Measurements from ENCODE around the gene BASP1. TPM values are rescaled to one million over a fixed set of nuclear protein-coding genes. Genes with fewer than 3 reads are reported as not detected.

BASP1 gene
- total RNA-seq, 1 experiment from 2014 or later, result 0.34 TPM

DNA sequence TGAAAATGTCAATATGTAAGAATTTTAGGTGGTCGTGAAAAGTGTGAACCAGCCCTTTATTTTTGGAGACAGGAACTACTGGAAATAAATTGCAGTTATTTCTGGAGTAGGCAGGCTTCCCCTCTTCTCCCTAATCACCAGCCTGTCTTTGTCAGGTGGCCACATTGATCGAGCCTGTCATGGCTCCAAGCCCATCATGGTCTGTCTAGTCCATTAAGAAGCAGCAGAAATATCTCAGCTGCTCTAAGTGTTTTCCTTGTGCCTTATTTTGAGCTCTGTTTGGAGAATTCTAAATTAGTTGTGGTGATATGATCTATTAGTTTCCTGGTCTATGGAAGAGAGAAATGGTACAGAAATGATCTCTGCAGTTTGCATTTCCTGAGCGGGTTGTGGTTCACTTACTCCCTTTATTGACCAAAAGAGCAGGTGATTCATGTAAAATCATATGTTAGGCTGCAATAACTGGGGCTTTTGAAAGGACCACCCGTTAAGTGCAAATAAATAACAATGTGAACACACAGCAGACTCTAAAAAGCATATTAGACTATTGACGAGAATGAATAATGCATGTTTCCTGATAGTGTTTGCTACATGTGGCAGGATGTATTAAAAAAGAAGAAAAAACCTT is 42.3 kb downstream of the BASP1 start:
- ChIA-PET CTCF (no interaction called here), POLR2A (no interaction called here)
- intact Hi-C loops (cut with micrococcal nuclease), result no loop called here

More for the DNA sequence above, 42.3 kb downstream of the BASP1 start:
- Histone ChIP-seq H3K9me3 (ENCODE audit: control insufficient read depth in 1 of 2, insufficient read depth in 1 of 2, low read depth in 1 of 2, low read length in 2 of 2) (no peaks in the 10 kb centered on the region), H3K27ac (ENCODE audit: low read depth, low read length) (no peak overlapping the region), H2AFZ (ENCODE audit: low read depth, low read length, poor library complexity, severe bottlenecking) (no peak overlapping the region), H4K20me1 (ENCODE audit: insufficient read depth) (no peaks in the 10 kb centered on the region), H3K9me2 (ENCODE audit: insufficient read depth) (no peaks in the 10 kb centered on the region), H3K79me2 (ENCODE audit: insufficient read depth, low read length) (no peaks in the 10 kb centered on the region), H3K36me3 (ENCODE audit: control insufficient read depth in 1 of 2, insufficient read depth in 2 of 2, low read length in 2 of 2) (no peaks in the 10 kb centered on the region), H3K4me3 (replicated peaks in 1 of 2; ENCODE audit: low read depth in 1 of 2, low read length in 2 of 2) (no peak overlapping the region), H3K4me1 (ENCODE audit: control insufficient read depth in 1 of 2, insufficient read depth in 2 of 2, low read length in 2 of 2) (no peaks in the 10 kb centered on the region), H3K4me2 (ENCODE audit: low read length) (no peak overlapping the region), H3K27me3 (ENCODE audit: insufficient read depth, low read length) (peaks cover 7% of the 10 kb centered on the region; the same call in 1 of the 2 replicates), H3K9ac (ENCODE audit: low read length) (no peak overlapping the region)
- DNase-seq (ENCODE audit: low read depth, low spot score), result no peak
- no TSS peak for BruUV-seq (replicated peaks)
- RAD21 ChIA-PET (ENCODE audit: low non-redundant PET in 1 of 2, low total read pairs in 2 of 2, uncharacterized antibody in 2 of 2, unreplicated experiment in 2 of 2), result no interaction called here
- TF ChIP-seq, protein P1, sequence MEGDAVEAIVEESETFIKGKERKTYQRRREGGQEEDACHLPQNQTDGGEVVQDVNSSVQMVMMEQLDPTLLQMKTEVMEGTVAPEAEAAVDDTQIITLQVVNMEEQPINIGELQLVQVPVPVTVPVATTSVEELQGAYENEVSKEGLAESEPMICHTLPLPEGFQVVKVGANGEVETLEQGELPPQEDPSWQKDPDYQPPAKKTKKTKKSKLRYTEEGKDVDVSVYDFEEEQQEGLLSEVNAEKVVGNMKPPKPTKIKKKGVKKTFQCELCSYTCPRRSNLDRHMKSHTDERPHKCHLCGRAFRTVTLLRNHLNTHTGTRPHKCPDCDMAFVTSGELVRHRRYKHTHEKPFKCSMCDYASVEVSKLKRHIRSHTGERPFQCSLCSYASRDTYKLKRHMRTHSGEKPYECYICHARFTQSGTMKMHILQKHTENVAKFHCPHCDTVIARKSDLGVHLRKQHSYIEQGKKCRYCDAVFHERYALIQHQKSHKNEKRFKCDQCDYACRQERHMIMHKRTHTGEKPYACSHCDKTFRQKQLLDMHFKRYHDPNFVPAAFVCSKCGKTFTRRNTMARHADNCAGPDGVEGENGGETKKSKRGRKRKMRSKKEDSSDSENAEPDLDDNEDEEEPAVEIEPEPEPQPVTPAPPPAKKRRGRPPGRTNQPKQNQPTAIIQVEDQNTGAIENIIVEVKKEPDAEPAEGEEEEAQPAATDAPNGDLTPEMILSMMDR (IDR thresholded peaks at IDR 0.05 in 2 of 3, conservative IDR thresholded peaks at IDR 0.05 in 1 of 3; ENCODE audit: borderline replicate concordance in 1 of 3, insufficient read depth in 1 of 3, low read depth in 2 of 3, low read length in 2 of 3), result no peak
- TF ChIP-seq RAD21 (IDR thresholded peaks at IDR 0.05; ENCODE audit: low read depth) (no peak), JUND (IDR thresholded peaks at IDR 0.05) (no peak), ZFX (IDR thresholded peaks at IDR 0.05) (no peak)
- TF ChIP-seq, protein P2, sequence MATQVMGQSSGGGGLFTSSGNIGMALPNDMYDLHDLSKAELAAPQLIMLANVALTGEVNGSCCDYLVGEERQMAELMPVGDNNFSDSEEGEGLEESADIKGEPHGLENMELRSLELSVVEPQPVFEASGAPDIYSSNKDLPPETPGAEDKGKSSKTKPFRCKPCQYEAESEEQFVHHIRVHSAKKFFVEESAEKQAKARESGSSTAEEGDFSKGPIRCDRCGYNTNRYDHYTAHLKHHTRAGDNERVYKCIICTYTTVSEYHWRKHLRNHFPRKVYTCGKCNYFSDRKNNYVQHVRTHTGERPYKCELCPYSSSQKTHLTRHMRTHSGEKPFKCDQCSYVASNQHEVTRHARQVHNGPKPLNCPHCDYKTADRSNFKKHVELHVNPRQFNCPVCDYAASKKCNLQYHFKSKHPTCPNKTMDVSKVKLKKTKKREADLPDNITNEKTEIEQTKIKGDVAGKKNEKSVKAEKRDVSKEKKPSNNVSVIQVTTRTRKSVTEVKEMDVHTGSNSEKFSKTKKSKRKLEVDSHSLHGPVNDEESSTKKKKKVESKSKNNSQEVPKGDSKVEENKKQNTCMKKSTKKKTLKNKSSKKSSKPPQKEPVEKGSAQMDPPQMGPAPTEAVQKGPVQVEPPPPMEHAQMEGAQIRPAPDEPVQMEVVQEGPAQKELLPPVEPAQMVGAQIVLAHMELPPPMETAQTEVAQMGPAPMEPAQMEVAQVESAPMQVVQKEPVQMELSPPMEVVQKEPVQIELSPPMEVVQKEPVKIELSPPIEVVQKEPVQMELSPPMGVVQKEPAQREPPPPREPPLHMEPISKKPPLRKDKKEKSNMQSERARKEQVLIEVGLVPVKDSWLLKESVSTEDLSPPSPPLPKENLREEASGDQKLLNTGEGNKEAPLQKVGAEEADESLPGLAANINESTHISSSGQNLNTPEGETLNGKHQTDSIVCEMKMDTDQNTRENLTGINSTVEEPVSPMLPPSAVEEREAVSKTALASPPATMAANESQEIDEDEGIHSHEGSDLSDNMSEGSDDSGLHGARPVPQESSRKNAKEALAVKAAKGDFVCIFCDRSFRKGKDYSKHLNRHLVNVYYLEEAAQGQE (IDR thresholded peaks at IDR 0.05; ENCODE audit: low read depth), result no peak
- ATAC-seq, result no peak
